ENCODE results near the gene BAD. TPM values are rescaled to one million over a fixed set of nuclear protein-coding genes. Genes with fewer than 3 reads are reported as not detected.

The BAD gene
- total RNA-seq, 1 experiment from 2014 or later = 50.5 TPM

- H3K27me3 ChIP-seq (replicated peaks; ENCODE audit: control insufficient read depth, insufficient read depth, low read length) = no peaks in the 10 kb centered on the region
- TF ChIP-seq CTCF (IDR thresholded peaks at IDR 0.05; ENCODE audit: insufficient read depth in 1 of 2, low read depth in 1 of 2, low read length in 1 of 2, severe bottlenecking in 1 of 2, unreplicated experiment in 1 of 2) = no peak
- no peak for DNase-seq
- peak overlapping the region; percentile 77 for H3K4me3 ChIP-seq (ENCODE audit: low read depth, low read length)
- intact Hi-C loops (cut with micrococcal nuclease; ENCODE audit: unreplicated experiment) = no loop called here
- H3K4me1 Mint-ChIP-seq (ENCODE audit: low read depth, unreplicated experiment) = peaks cover 8% of the 10 kb centered on the region
- no peaks in the 10 kb centered on the region for H3K27me3 Mint-ChIP-seq (ENCODE audit: insufficient read depth, unreplicated experiment)
- BruUV-seq (replicated peaks) = TSS peak; percentile 9
- H3K36me3 ChIP-seq (ENCODE audit: control insufficient read depth, insufficient read depth, low read length) = peaks cover 2% of the 10 kb centered on the region
- H3K4me1 ChIP-seq = peaks cover 25% of the 10 kb centered on the region
- no peaks in the 10 kb centered on the region for H3K9me3 Mint-ChIP-seq (ENCODE audit: unreplicated experiment)
- H3K9me3 ChIP-seq = no peaks in the 10 kb centered on the region
- ChIA-PET POLR2A (no interaction called here), CTCF (no interaction called here)
- peak overlapping the region; percentile 78 for H3K4me3 Mint-ChIP-seq (ENCODE audit: unreplicated experiment)
- H3K36me3 Mint-ChIP-seq (ENCODE audit: insufficient read depth, unreplicated experiment) = peaks cover 31% of the 10 kb centered on the region
- H3K27ac Mint-ChIP-seq (ENCODE audit: unreplicated experiment) = peak overlapping the region; percentile 27
Observed at GRCh38 chr11:64235437-64236161, 48.9 kb downstream of the BAD start.

- BruUV-seq (replicated peaks) = no TSS peak
- POLR2A ChIA-PET = no interaction called here
- Mint-ChIP-seq H3K4me3 (ENCODE audit: unreplicated experiment) (peak overlapping the region; percentile 78), H3K4me1 (ENCODE audit: low read depth, unreplicated experiment) (peaks cover under 1% of the 10 kb centered on the region), H3K36me3 (ENCODE audit: insufficient read depth, unreplicated experiment) (peaks cover 31% of the 10 kb centered on the region), H3K9me3 (ENCODE audit: unreplicated experiment) (no peaks in the 10 kb centered on the region), H3K27me3 (ENCODE audit: insufficient read depth, unreplicated experiment) (no peaks in the 10 kb centered on the region), H3K27ac (ENCODE audit: unreplicated experiment) (peak overlapping the region; percentile 27)
- CTCF ChIA-PET = no interaction called here
- Histone ChIP-seq H3K4me1 (peaks cover 21% of the 10 kb centered on the region), H3K9me3 (no peaks in the 10 kb centered on the region), H3K4me3 (ENCODE audit: low read depth, low read length) (peak overlapping the region; percentile 77), H3K27me3 (replicated peaks; ENCODE audit: control insufficient read depth, insufficient read depth, low read length) (no peaks in the 10 kb centered on the region), H3K36me3 (ENCODE audit: control insufficient read depth, insufficient read depth, low read length) (peaks cover 2% of the 10 kb centered on the region)
- intact Hi-C loops (cut with micrococcal nuclease; ENCODE audit: unreplicated experiment) = loop anchor here (1.0 kb wide), 1 partner anchor 31 kb away; no protein-coding TSS in a partner anchor
- peak in 1 of 2 experiments; percentile 66 for DNase-seq
- no peak for TF ChIP-seq CTCF (IDR thresholded peaks at IDR 0.05; ENCODE audit: insufficient read depth in 1 of 2, low read depth in 1 of 2, low read length in 1 of 2, severe bottlenecking in 1 of 2, unreplicated experiment in 1 of 2)
Observed at GRCh38 chr11:64234647-64235379, 49.7 kb downstream of the BAD start.

- Histone ChIP-seq H3K9me3 (no peaks in the 10 kb centered on the region), H3K4me3 (ENCODE audit: low read depth, low read length) (peak within 1 kb of the TSS; percentile 77), H3K4me1 (peaks cover 24% of the 10 kb centered on the region), H3K36me3 (ENCODE audit: control insufficient read depth, insufficient read depth, low read length) (peaks cover 2% of the 10 kb centered on the region), H3K27me3 (replicated peaks; ENCODE audit: control insufficient read depth, insufficient read depth, low read length) (no peaks in the 10 kb centered on the region)
- H3K4me3 Mint-ChIP-seq (ENCODE audit: unreplicated experiment) = peak within 1 kb of the TSS; percentile 79
- no peaks in the 10 kb centered on the region for H3K27me3 Mint-ChIP-seq (ENCODE audit: insufficient read depth, unreplicated experiment)
- ChIA-PET POLR2A (no interaction called here), CTCF (interaction anchor here (1.0 kb wide), 1 partner anchor 11 kb away, joined by 4 read pairs; no protein-coding TSS in a partner anchor)
- H3K36me3 Mint-ChIP-seq (ENCODE audit: insufficient read depth, unreplicated experiment) = peaks cover 30% of the 10 kb centered on the region
- peak within 1 kb of the TSS; percentile 48 for H3K27ac Mint-ChIP-seq (ENCODE audit: unreplicated experiment)
- intact Hi-C loops (cut with micrococcal nuclease; ENCODE audit: unreplicated experiment) = loop anchor here (1.0 kb wide), 1 partner anchor 30 kb away; no protein-coding TSS in a partner anchor
- peak; percentile 77 to 84 for DNase-seq
- no peaks in the 10 kb centered on the region for H3K9me3 Mint-ChIP-seq (ENCODE audit: unreplicated experiment)
- TF ChIP-seq CTCF (IDR thresholded peaks at IDR 0.05; ENCODE audit: insufficient read depth in 1 of 2, low read depth in 1 of 2, low read length in 1 of 2, severe bottlenecking in 1 of 2, unreplicated experiment in 1 of 2) = no peak
- H3K4me1 Mint-ChIP-seq (ENCODE audit: low read depth, unreplicated experiment) = no peaks in the 10 kb centered on the region
- BruUV-seq (replicated peaks) = TSS peak; percentile 30
Observed at GRCh38 chr11:64233913-64234586, 50.4 kb downstream of the BAD start, which contains the start of gene VEGFB. VEGFB (plus strand) TSS chr11:64234584; CDS start chr11:64234834, 250 bp downstream.

All from Caco-2 (cell line).